ENCODE measurements around the gene CNST. TPM values are rescaled to one million over a fixed set of nuclear protein-coding genes. Genes with fewer than 3 reads are reported as not detected.
A peak's percentile ranks its signal among the peaks of the same experiment; 100 is the strongest.

The CNST gene
- 18.0 and 19.8 TPM in 2 replicates for total RNA-seq (2021)
- long read RNA-seq, partial matches to known transcripts = 7 of 14 reads
- long read RNA-seq, other reads (novel, unspliced or antisense) = 7 of 14 reads

GRCh38 chr1:246566128-246566812 lies at the start of gene CNST, which contains the start of gene TFB2M:
TSS of gene CNST (plus strand) at chr1:246566456. CDS start at chr1:246591563, 25,107 bp downstream.
TSS of gene TFB2M (minus strand) at chr1:246566261. CDS start at chr1:246566138, 123 bp downstream.
- Histone ChIP-seq H3K79me1 (ENCODE audit: insufficient read depth, low read depth, low read length, poor library complexity, severe bottlenecking) (peaks cover 4% of the 10 kb centered on the region), H3K79me2 (ENCODE audit: insufficient read depth, low read length) (peaks cover 14% of the 10 kb centered on the region; the same call in 1 of the 2 replicates), H3K9ac (ENCODE audit: extremely low read depth, insufficient read length, low read length) (peak within 1 kb of the TSS; percentile 94), H3K4me2 (ENCODE audit: insufficient read depth, insufficient read length, low read length) (peak within 1 kb of the TSS; percentile 94), H2AK5ac (ENCODE audit: insufficient read length, low read length) (no peak within 1 kb of the TSS), H3K27me3 (ENCODE audit: insufficient read depth, low read length) (no peaks in the 10 kb centered on the region), H3K56ac (ENCODE audit: insufficient read length, low read depth, low read length) (no peak within 1 kb of the TSS), H2AFZ (ENCODE audit: low read length) (no peak within 1 kb of the TSS), H2BK20ac (ENCODE audit: low read depth, low read length, poor library complexity, severe bottlenecking) (no peak within 1 kb of the TSS), H4K20me1 (ENCODE audit: control insufficient read depth, insufficient read depth, insufficient read length) (no peaks in the 10 kb centered on the region), H2BK12ac (ENCODE audit: insufficient read length, low read depth, low read length) (no peak within 1 kb of the TSS), H4K8ac (replicated peaks; ENCODE audit: insufficient read length, low read depth, low read length) (no peak within 1 kb of the TSS), H4K5ac (ENCODE audit: insufficient read length, low read depth, low read length) (peak within 1 kb of the TSS; percentile 83), H2BK15ac (ENCODE audit: low read depth, low read length) (no peak within 1 kb of the TSS), H3K4ac (ENCODE audit: low read depth, low read length) (no peak within 1 kb of the TSS), H3K23me2 (ENCODE audit: insufficient read length, low read depth, low read length, poor library complexity, severe bottlenecking) (peaks cover 7% of the 10 kb centered on the region), H3K23ac (ENCODE audit: insufficient read length, low read depth, low read length) (peak within 1 kb of the TSS; percentile 52), H3K9me3 (ENCODE audit: control insufficient read depth, low read depth, low read length) (no peaks in the 10 kb centered on the region), H3K27ac (ENCODE audit: insufficient read length, low read depth, low read length) (peak within 1 kb of the TSS; percentile 47), H3T11ph (ENCODE audit: low read length) (no peak within 1 kb of the TSS), H4K91ac (ENCODE audit: insufficient read length, low read depth, low read length) (no peak within 1 kb of the TSS), H2BK5ac (ENCODE audit: insufficient read length, low read length) (peak within 1 kb of the TSS; percentile 22), H2BK120ac (ENCODE audit: low read depth, low read length, poor library complexity, severe bottlenecking) (no peak within 1 kb of the TSS), H3K14ac (ENCODE audit: insufficient read depth, low read length) (peak within 1 kb of the TSS; percentile 91), H3K4me1 (ENCODE audit: insufficient read depth, low read length) (no peaks in the 10 kb centered on the region; the same call in 1 of the 2 replicates), H3K18ac (ENCODE audit: insufficient read length, low read depth, low read length) (peak within 1 kb of the TSS; percentile 4)
- peaks cover 13 to 14% of the 10 kb centered on the region in 2 experiments for H3K4me1 Mint-ChIP-seq
- H3K27ac Mint-ChIP-seq = peak within 1 kb of the TSS; percentile 95 to 97 (median 96); a peak in 6 of 7 replicates
- WGBS (ENCODE audit: extremely low coverage, insufficient read length, low lambda C conversion rate) = no CpG with 5 or more reads among the region's 62 CpGs
- peak within 1 kb of the TSS; percentile 97 to 98 for H3K4me3 Mint-ChIP-seq
- no peaks in the 10 kb centered on the region for H3K27me3 Mint-ChIP-seq (ENCODE audit: low read depth)
- peaks cover 2 to 22% (median 12%) of the 10 kb centered on the region in 3 experiments for H3K36me3 Mint-ChIP-seq (ENCODE audit: insufficient read depth in 1 of 3, low read depth in 3 of 3)
- TF ChIP-seq, protein P1, sequence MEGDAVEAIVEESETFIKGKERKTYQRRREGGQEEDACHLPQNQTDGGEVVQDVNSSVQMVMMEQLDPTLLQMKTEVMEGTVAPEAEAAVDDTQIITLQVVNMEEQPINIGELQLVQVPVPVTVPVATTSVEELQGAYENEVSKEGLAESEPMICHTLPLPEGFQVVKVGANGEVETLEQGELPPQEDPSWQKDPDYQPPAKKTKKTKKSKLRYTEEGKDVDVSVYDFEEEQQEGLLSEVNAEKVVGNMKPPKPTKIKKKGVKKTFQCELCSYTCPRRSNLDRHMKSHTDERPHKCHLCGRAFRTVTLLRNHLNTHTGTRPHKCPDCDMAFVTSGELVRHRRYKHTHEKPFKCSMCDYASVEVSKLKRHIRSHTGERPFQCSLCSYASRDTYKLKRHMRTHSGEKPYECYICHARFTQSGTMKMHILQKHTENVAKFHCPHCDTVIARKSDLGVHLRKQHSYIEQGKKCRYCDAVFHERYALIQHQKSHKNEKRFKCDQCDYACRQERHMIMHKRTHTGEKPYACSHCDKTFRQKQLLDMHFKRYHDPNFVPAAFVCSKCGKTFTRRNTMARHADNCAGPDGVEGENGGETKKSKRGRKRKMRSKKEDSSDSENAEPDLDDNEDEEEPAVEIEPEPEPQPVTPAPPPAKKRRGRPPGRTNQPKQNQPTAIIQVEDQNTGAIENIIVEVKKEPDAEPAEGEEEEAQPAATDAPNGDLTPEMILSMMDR (conservative IDR thresholded peaks at IDR 0.05) = no peak
- peak; percentile 98 for DNase-seq
- H3K9me3 Mint-ChIP-seq = 0 out of 5 replicates have a peak, but pooled peaks cover 0 to 2% of the 10 kb centered on the region in 2 experiments
